Measurements from ENCODE around the gene IGHMBP2. TPM values are rescaled to one million over a fixed set of nuclear protein-coding genes. Genes with fewer than 3 reads are reported as not detected.
"Not testable (repeated sequence)": the region's sequence is repeated elsewhere in the genome, so short reads cannot be mapped to it uniquely, and the experiment has no call there.

Gene IGHMBP2
- 5.2 and 5.8 TPM in 2 replicates for total RNA-seq (2014; rRNA removed; shearing (Covaris generic))
- 7.2 and 9.3 TPM in 2 replicates for polyA plus RNA-seq (2016; fragmentation: Nextera tagmentation; extraction: Ambion mirVana)

- Histone ChIP-seq H2AFZ (peak within 1 kb of the TSS; percentile 91), H3K36me3 (ENCODE audit: low read depth) (peaks cover 5% of the 10 kb centered on the region; the same call in 1 of the 2 replicates), H3K9me3 (ENCODE audit: low read depth) (no peaks in the 10 kb centered on the region), H3K9me2 (ENCODE audit: insufficient read depth) (no peaks in the 10 kb centered on the region), H3K79me2 (ENCODE audit: insufficient read depth) (peaks cover 92% of the 10 kb centered on the region), H3K4me1 (ENCODE audit: insufficient read depth) (peaks cover 6% of the 10 kb centered on the region; the same call in 1 of the 2 replicates), H3K4me3 (peak within 1 kb of the TSS; percentile 98), H3K27ac (peak within 1 kb of the TSS; percentile 60), H3K27me3 (replicated peaks; ENCODE audit: insufficient read depth) (no peaks in the 10 kb centered on the region), H4K20me1 (ENCODE audit: insufficient read depth) (no peaks in the 10 kb centered on the region), H3K4me2 (ENCODE audit: unreplicated experiment) (peak within 1 kb of the TSS; percentile 96), H3F3A (ENCODE audit: insufficient read depth) (0 out of 2 replicates have a peak, but pooled peaks cover 4% of the 10 kb centered on the region), H3K9ac (peak within 1 kb of the TSS; percentile 92)
- peak; percentile 96 for DNase-seq
- WGBS, 2 experiments (ENCODE audit: low coverage in 1 of 2, low lambda C conversion rate in 2 of 2, missing lambda C conversion rate in 2 of 2), result 1% methylated on average over 78 of the region's 78 CpGs
- TF ChIP-seq EZH2 (IDR thresholded peaks at IDR 0.05; ENCODE audit: insufficient read depth, poor library complexity, severe bottlenecking) (no peak), EZH2phosphoT487 (IDR thresholded peaks at IDR 0.05; ENCODE audit: insufficient read depth, low read depth) (no peak)
- in situ Hi-C loops (cut with MboI), result no loop called here
Observed at GRCh38 chr11:68903288-68904247, at the start of gene IGHMBP2, which contains the start of gene MRPL21. IGHMBP2 (plus strand) TSS chr11:68903891; CDS start chr11:68903953, 62 bp downstream. MRPL21 (minus strand) TSS chr11:68903832; CDS start chr11:68903810, 22 bp downstream.

GRCh38 chr11:68854273-68854958 lies 49.3 kb upstream of the IGHMBP2 start:
- in situ Hi-C loops (cut with MboI), result no loop called here
- Histone ChIP-seq H3K4me1 (ENCODE audit: insufficient read depth) (0 out of 2 replicates have a peak, but pooled peaks cover 6% of the 10 kb centered on the region), H2AFZ (peak overlapping the region; percentile 91; the same call in 1 of the 2 replicates), H3K9ac (peak overlapping the region; percentile 9; the same call in 1 of the 2 replicates), H3K79me2 (ENCODE audit: insufficient read depth) (no peaks in the 10 kb centered on the region), H3F3A (ENCODE audit: insufficient read depth) (peaks cover 17% of the 10 kb centered on the region; the same call in 1 of the 2 replicates), H3K4me3 (peak overlapping the region; percentile 74), H3K4me2 (ENCODE audit: unreplicated experiment) (peak overlapping the region; percentile 81), H3K36me3 (ENCODE audit: low read depth) (no peaks in the 10 kb centered on the region), H3K27ac (no peak overlapping the region), H3K9me2 (ENCODE audit: insufficient read depth) (no peaks in the 10 kb centered on the region), H3K27me3 (replicated peaks; ENCODE audit: insufficient read depth) (peaks cover 14% of the 10 kb centered on the region; the same call in 1 of the 2 replicates), H4K20me1 (ENCODE audit: insufficient read depth) (no peaks in the 10 kb centered on the region), H3K9me3 (ENCODE audit: low read depth) (no peaks in the 10 kb centered on the region)
- TF ChIP-seq EZH2 (IDR thresholded peaks at IDR 0.05; ENCODE audit: insufficient read depth, poor library complexity, severe bottlenecking) (peak; percentile 53), EZH2phosphoT487 (IDR thresholded peaks at IDR 0.05; ENCODE audit: insufficient read depth, low read depth) (0 out of 2 replicates have a peak, but pooled peaks have one; percentile 13)
- no peak for DNase-seq
- 14 to 16% methylated on average over 29 to 42 of the region's 42 CpGs for WGBS, 2 experiments (ENCODE audit: low coverage in 1 of 2, low lambda C conversion rate in 2 of 2, missing lambda C conversion rate in 2 of 2)

GRCh38 chr11:68855205-68855981 lies 48.3 kb upstream of the IGHMBP2 start:
- peak overlapping the region; percentile 81 for H3K4me2 ChIP-seq (ENCODE audit: unreplicated experiment)
- H2AFZ ChIP-seq, result peak overlapping the region; percentile 91
- H3K79me2 ChIP-seq (ENCODE audit: insufficient read depth), result no peaks in the 10 kb centered on the region
- H3F3A ChIP-seq (ENCODE audit: insufficient read depth), result peaks cover 17% of the 10 kb centered on the region; the same call in 1 of the 2 replicates
- H3K9me2 ChIP-seq (ENCODE audit: insufficient read depth), result no peaks in the 10 kb centered on the region
- DNase-seq, result peak; percentile 57
- no peaks in the 10 kb centered on the region for H4K20me1 ChIP-seq (ENCODE audit: insufficient read depth)
- 0 out of 2 replicates have a peak, but pooled peaks cover 6% of the 10 kb centered on the region for H3K4me1 ChIP-seq (ENCODE audit: insufficient read depth)
- peak overlapping the region; percentile 47 for H3K9ac ChIP-seq
- H3K9me3 ChIP-seq (ENCODE audit: low read depth), result no peaks in the 10 kb centered on the region
- H3K36me3 ChIP-seq (ENCODE audit: low read depth), result no peaks in the 10 kb centered on the region
- in situ Hi-C loops (cut with MboI), result no loop called here
- no peak overlapping the region for H3K27ac ChIP-seq
- H3K27me3 ChIP-seq (replicated peaks; ENCODE audit: insufficient read depth), result peaks cover 14% of the 10 kb centered on the region; the same call in 1 of the 2 replicates
- 4 to 6% methylated on average over 44 to 54 of the region's 62 CpGs for WGBS, 2 experiments (ENCODE audit: low coverage in 1 of 2, low lambda C conversion rate in 2 of 2, missing lambda C conversion rate in 2 of 2)
- peak overlapping the region; percentile 74 for H3K4me3 ChIP-seq
- TF ChIP-seq EZH2phosphoT487 (IDR thresholded peaks at IDR 0.05; ENCODE audit: insufficient read depth, low read depth), result no peak
- TF ChIP-seq EZH2 (IDR thresholded peaks at IDR 0.05; ENCODE audit: insufficient read depth, poor library complexity, severe bottlenecking), result peak; percentile 7

GRCh38 chr11:68856425-68857030 lies 47.2 kb upstream of the IGHMBP2 start:
- H3K27ac ChIP-seq; DNase-seq; H3K79me2 ChIP-seq (ENCODE audit: insufficient read depth); H3K4me1 ChIP-seq (ENCODE audit: insufficient read depth); H3K4me2 ChIP-seq (ENCODE audit: unreplicated experiment); H3K9ac ChIP-seq; H3K36me3 ChIP-seq (ENCODE audit: low read depth); H4K20me1 ChIP-seq (ENCODE audit: insufficient read depth); H3K9me3 ChIP-seq (ENCODE audit: low read depth); H3K9me2 ChIP-seq (ENCODE audit: insufficient read depth); H3K4me3 ChIP-seq; in situ Hi-C loops (cut with MboI); H2AFZ ChIP-seq: not testable (repeated sequence)
- H3F3A ChIP-seq (ENCODE audit: insufficient read depth), result peaks cover 17% of the 10 kb centered on the region; the same call in 1 of the 2 replicates
- WGBS, 2 experiments (ENCODE audit: low coverage in 1 of 2, low lambda C conversion rate in 2 of 2, missing lambda C conversion rate in 2 of 2), result 91 to 92% methylated on average over 21 of the region's 21 CpGs
- peaks cover 14% of the 10 kb centered on the region; the same call in 1 of the 2 replicates for H3K27me3 ChIP-seq (replicated peaks; ENCODE audit: insufficient read depth)

All from GM23248 (cell line).